ENCODE measurements around the gene GPNMB.
"Not testable (repeated sequence)": the region's sequence is repeated elsewhere in the genome, so short reads cannot be mapped to it uniquely, and the experiment has no call there.

GPNMB gene

DNA sequence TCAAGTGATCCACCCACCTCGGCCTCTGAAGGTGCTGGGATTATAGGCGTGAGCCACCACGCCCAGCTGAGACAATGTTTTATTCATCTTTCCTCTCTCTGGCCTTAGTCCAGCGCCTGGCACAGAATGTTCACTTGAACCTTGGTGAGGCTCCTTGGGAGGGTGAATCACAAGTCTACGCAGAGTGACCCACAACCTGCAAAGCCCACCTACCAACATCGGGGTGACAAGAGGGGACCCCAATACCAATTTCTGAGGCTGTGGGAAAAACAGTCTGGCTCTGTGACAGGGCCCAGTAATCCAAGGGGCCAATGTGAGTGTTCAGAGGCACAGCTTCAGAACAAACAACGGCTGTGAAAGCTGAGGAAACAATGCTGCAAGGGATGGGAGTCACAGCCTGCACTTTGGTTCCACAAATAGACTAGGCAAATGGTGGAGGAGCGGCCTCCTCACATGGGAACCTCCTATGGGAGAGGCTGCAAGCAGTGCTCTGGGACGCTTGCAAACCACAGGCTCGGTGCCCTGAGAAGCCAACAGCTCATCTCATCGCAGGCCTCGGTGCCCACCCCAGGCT, 47.0 kb downstream of the GPNMB start:
- Mint-ChIP-seq H3K4me1 (ENCODE audit: low read depth) (peaks cover 12% of the 10 kb centered on the region), H3K4me3 (no peak overlapping the region), H3K36me3 (ENCODE audit: low read depth) (no peaks in the 10 kb centered on the region), H3K9me3 (no peaks in the 10 kb centered on the region), H3K27ac (no peak overlapping the region), H3K27me3 (no peaks in the 10 kb centered on the region)
- DNase-seq, result no peak

DNA sequence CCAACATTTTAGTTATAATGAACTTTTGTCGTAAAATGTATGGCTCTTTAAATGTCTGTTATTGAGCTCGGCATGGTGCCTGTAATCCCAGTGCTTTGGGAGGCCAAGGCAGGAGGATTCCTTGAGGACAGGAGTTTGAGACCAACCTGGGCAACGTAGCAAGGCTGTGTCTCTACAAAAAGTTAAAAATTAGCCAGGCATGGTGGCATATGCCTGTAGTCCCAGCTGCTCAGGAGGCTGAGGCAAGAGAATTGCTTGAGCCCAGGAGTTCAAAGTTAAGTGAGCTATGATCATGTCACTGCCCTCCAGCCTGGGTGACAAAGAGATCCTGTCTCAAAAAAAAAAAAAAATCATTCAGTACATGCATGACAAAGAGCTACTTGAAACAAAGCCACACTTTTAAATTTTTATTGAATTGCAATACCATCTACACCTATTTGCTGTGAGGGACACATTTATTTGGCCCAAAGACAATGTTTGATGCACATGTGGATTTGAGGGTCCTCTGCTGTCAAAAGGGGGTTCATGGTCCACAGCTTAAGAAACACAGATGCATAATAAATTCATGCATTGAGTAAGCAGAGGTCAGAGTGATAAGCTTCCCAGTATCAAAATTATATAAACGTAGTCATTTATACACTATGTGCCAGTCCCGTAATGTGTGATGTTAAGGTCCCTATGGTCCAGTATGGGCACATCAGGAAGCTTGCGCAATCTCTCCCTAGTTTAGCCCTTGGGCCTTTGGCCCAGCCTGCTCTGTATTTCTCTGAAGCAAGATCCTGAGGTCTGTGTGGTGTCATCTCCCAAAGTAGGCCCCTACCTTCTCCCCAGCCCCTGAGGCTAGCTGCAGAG, 48.2 kb downstream of the GPNMB start:
- H3K27ac Mint-ChIP-seq, result no peak overlapping the region
- no peak overlapping the region for H3K4me3 Mint-ChIP-seq

DNA sequence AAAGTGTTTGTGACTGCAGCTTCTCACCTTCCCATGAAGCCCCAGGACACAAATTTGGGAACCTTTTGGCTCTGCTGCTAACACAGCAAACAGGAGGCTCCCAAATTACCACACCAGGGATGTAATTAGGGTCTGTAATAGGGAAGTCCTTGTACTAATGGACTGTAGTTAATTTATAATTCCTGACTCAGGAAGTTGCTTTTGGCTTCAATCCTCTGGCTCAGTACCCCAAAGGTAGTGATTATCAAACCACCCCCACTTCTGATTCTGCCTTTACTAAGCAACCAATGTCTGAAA, 48.8 kb downstream of the GPNMB start:
- no peaks in the 10 kb centered on the region for H3K9me3 Mint-ChIP-seq
- no peak overlapping the region for H3K4me3 Mint-ChIP-seq
- DNase-seq, result no peak
- H3K4me1 Mint-ChIP-seq (ENCODE audit: low read depth), result peaks cover 19% of the 10 kb centered on the region
- peaks cover 13% of the 10 kb centered on the region for H3K36me3 Mint-ChIP-seq (ENCODE audit: low read depth)
- H3K27me3 Mint-ChIP-seq, result no peaks in the 10 kb centered on the region
- no peak overlapping the region for H3K27ac Mint-ChIP-seq

More for the DNA sequence above, 48.2 kb downstream of the GPNMB start:
- no peaks in the 10 kb centered on the region for H3K9me3 Mint-ChIP-seq
- peaks cover 7% of the 10 kb centered on the region for H3K36me3 Mint-ChIP-seq (ENCODE audit: low read depth)
- H3K27me3 Mint-ChIP-seq, result no peaks in the 10 kb centered on the region
- no peak for DNase-seq
- H3K4me1 Mint-ChIP-seq (ENCODE audit: low read depth), result peaks cover 17% of the 10 kb centered on the region

DNA sequence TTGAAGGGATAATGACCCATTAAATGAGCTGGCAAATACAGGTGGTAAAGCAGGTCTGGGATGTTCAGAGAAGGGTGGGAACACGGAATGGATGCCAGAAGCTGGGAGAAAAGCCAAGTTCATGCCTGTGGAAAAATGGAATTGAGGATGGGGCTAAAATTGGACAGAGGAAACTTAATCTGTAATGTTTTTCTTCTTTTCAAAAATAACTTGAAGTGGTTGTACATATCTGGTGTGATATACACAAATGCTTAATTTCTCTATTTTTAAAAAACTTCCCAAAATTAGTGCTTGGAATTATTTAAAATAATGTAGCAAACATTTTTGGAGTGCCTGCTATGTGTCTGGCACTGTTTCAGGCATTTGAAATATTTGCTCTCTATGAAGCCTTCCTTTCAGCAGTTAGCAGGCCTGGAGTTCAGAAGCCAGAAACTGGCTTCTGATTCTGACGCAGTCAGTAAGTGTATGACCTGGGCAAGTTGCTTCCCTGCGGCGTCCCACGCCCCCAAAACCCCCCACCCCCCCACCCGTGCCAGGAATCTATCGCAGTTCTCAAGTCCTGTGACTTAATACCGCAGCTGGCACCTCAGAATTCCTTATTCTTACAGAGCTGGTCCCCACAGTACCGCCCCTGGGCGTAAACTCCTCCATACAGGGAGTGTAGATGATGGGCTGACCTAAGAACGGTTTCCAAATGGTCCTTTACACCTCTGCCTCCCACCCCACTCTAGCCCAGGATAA, 51.7 kb downstream of the GPNMB start:
- H3K27me3 Mint-ChIP-seq, result no peaks in the 10 kb centered on the region
- peak overlapping the region; percentile 96 for H3K4me3 Mint-ChIP-seq
- H3K9me3 Mint-ChIP-seq, result no peaks in the 10 kb centered on the region
- H3K36me3 Mint-ChIP-seq (ENCODE audit: low read depth), result peaks cover 40% of the 10 kb centered on the region
- DNase-seq, result no peak
- H3K4me1 Mint-ChIP-seq (ENCODE audit: low read depth), result peaks cover 38% of the 10 kb centered on the region
- H3K27ac Mint-ChIP-seq, result peak overlapping the region; percentile 95

DNA sequence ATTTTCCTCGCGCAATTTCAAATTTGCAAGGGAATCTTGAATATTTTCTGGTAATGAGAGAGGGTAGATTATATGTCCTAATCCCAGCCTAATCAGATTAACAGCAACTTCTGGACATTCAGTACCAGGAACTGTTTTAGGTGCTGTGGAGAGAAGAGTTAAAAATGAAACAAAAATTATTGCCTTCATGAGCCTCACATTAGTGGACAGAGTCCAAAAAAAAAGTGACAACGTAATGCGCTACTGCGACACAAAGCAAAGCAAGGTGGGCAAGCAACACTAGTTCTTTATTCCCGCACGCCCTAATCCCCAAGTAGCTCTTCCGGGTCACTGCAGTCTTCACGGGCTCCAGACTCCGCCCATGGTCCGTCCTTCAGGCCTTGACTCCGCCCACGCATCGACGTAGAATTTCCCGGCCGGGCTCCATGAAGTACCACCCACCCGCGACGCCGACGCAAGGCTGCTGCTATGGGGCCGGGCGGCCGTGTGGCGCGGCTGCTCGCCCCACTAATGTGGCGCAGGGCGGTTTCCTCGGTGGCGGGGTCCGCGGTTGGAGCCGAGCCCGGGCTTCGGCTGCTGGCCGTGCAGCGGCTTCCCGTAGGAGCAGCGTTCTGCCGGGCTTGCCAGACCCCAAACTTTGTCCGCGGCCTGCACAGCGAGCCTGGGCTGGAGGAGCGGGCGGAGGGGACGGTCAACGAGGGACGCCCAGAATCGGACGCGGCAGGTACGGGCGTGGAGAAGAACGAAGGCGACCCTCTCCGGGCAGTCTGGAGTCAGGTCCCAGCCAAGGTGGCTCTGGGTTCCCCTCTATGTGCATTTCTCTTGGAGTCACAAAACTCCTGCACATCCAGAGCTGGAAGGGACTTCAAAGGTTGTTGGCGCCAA, 52.6 kb downstream of the GPNMB start, which contains the start of gene MALSU1:
Gene MALSU1, plus strand, starts transcription at position 455 of the 885 bp plus-strand sequence. Its CDS starts 14 bp downstream, at position 469.
- Mint-ChIP-seq H3K9me3 (no peaks in the 10 kb centered on the region), H3K27ac (peak within 1 kb of the TSS; percentile 95), H3K27me3 (no peaks in the 10 kb centered on the region), H3K4me1 (ENCODE audit: low read depth) (peaks cover 41% of the 10 kb centered on the region), H3K4me3 (peak within 1 kb of the TSS; percentile 96), H3K36me3 (ENCODE audit: low read depth) (peaks cover 46% of the 10 kb centered on the region)
- DNase-seq, result peak; percentile 97

DNA sequence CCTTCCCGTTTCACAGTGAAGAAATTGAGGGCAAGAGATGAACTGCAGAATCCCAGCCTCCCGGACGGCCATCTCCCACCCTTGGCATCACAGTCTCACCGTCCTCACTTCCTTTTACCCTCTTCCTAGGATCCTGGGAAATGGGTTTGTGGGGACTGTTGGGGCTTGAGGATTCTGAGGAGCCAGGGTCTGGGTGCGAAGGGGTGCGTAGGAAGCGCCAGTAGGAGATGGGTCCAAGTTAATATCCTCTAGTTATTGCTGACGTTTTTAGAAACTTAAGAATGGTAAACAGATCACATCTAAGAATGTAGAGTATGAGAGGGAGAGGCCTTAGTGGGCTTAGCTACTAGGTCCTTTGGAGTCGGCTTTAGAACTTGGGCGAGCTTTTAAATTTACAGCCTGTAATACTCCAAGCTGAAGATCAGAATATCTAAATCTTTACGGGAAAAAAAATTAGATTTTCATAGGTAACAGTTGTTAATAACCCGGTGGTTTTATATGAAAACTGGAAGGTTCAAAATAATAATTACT, 53.3 kb downstream of the GPNMB start:
- Mint-ChIP-seq H3K4me3 (peak overlapping the region; percentile 96), H3K27ac (peak overlapping the region; percentile 95), H3K36me3 (ENCODE audit: low read depth) (peaks cover 53% of the 10 kb centered on the region), H3K27me3 (no peaks in the 10 kb centered on the region), H3K4me1 (ENCODE audit: low read depth) (peaks cover 48% of the 10 kb centered on the region), H3K9me3 (no peaks in the 10 kb centered on the region)
- DNase-seq, result no peak

DNA sequence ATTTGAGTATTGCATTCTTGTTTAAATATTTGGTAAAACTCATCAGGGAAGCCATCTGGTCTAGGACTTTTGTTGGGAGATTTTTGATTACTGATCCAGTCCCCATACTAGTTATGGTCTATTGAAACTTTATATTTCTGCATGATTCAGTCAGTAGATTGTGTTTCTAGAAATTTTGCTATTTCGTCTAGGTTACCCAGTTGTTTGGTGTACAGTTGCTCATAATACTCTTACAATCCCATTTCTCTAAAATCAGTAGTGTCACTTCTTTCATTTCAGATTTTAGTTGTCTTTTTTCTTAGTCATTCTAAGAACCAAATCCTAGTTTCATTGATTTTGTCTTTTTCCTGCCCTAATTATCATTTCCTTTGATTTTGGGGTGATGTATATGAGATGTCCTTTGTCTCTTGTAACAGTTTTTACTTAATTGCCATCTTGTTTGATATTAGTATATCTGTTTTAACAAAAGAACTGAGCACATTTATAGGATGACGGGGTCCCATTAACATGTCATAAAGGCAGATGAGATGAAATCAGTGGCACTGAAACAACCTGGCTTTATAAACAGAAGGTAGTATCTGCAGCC, 60.5 kb downstream of the GPNMB start:
- H3K4me3 Mint-ChIP-seq, result no peak overlapping the region
- peak overlapping the region; percentile 89 for H3K27ac Mint-ChIP-seq
- H3K9me3 Mint-ChIP-seq, result no peaks in the 10 kb centered on the region
- peaks cover 55% of the 10 kb centered on the region for H3K4me1 Mint-ChIP-seq (ENCODE audit: low read depth)
- no peak for DNase-seq
- no peaks in the 10 kb centered on the region for H3K27me3 Mint-ChIP-seq
- peaks cover 90% of the 10 kb centered on the region for H3K36me3 Mint-ChIP-seq (ENCODE audit: low read depth)

DNA sequence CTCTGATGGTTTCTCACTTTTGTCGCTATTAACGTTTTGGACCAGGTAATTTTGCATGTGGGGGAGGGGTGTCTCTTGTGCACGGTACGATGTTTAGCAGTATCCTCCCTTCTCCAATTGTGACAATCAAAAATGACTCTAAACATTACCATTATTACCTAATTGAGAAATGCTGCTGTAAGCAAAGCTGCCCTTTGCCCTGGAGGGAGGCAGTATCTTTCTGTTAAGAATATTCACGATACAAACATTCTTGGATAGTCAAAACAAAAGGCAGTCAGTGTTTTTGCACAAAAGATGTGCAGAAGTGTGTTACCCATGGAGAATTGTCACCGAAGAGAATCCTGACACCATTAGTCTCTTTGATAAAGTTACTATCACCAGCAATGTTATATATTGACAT, 62.2 kb downstream of the GPNMB start:
- Mint-ChIP-seq H3K27ac (peak overlapping the region; percentile 22), H3K9me3 (no peaks in the 10 kb centered on the region)

DNA sequence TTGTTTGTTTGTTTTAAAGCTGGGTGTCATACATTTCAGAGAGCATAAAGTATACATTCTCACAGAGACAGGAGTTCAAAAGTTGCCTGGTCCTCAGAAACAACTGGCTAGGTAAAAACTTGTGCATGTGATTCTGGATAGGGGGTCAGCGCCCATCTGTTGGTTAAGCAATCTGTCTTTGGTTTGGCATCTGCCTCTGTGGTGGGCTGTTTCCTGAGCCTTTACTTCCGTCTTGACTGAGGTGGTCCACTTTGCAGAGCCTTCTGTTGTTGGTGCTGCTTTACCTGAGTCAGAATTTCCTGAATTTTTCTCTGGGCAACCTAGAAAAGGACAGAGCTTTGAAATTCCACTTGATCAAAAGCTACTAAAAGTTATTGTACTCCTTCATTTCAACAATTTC, 65.6 kb downstream of the GPNMB start:
- Mint-ChIP-seq H3K4me1 (ENCODE audit: low read depth) (peaks cover 19% of the 10 kb centered on the region), H3K36me3 (ENCODE audit: low read depth) (peaks cover 50% of the 10 kb centered on the region)
- H3K4me3 Mint-ChIP-seq, H3K27ac Mint-ChIP-seq, H3K9me3 Mint-ChIP-seq, H3K27me3 Mint-ChIP-seq, DNase-seq: not testable (repeated sequence)

More for the DNA sequence above, 62.2 kb downstream of the GPNMB start:
- no peaks in the 10 kb centered on the region for H3K27me3 Mint-ChIP-seq
- H3K4me1 Mint-ChIP-seq (ENCODE audit: low read depth), result peaks cover 46% of the 10 kb centered on the region
- DNase-seq, result no peak
- peaks cover 80% of the 10 kb centered on the region for H3K36me3 Mint-ChIP-seq (ENCODE audit: low read depth)
- no peak overlapping the region for H3K4me3 Mint-ChIP-seq

DNA sequence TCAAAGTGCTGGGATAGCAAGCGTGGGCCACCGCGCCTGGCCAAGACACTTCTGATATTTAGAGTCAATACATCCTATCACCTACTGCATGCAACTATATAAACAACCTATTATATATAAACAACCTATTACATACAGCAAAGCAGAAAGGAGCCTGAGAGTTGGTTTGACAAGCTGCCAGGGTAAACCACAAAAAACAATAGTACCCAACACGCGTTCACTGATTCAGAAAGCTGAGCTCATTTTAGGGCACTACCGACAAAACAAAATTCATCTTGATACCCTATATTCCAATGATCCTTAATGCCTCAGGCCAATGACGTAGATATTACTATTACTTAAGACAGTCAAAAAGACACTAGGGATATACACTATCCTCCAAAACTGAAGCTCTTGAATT, 68.8 kb downstream of the GPNMB start:
- Mint-ChIP-seq H3K27ac (no peak overlapping the region), H3K27me3 (peaks cover 4% of the 10 kb centered on the region), H3K36me3 (ENCODE audit: low read depth) (peaks cover 17% of the 10 kb centered on the region), H3K4me1 (ENCODE audit: low read depth) (peaks cover 8% of the 10 kb centered on the region), H3K4me3 (no peak overlapping the region), H3K9me3 (no peaks in the 10 kb centered on the region)
- DNase-seq, result no peak
